Heart right ventricle (tissue), 16 donors: Measurements from ENCODE around the gene MTA3. TPM values are rescaled to one million over a fixed set of nuclear protein-coding genes. Genes with fewer than 3 reads are reported as not detected.
A peak's percentile ranks its signal among the peaks of the same experiment; 100 is the strongest.

ENCODE experiments used
- ATAC-seq, 8 donors: fragments of 200-7000 bp; cut with Tn5 transposase; one replicate each; pipeline ENCODE4 v1.9.1; 2020; ENCODE audit warnings: mild to moderate bottlenecking in 8 of 8, moderate library complexity in 8 of 8, moderate number of reproducible peaks in 1 of 8
- DNase-seq, 2 donors: peaks; one replicate each; pipeline ENCODE4 v3.0.0-alpha.2; 2020
- H3K27ac ChIP-seq, 10 donors: fragments of 200-600 bp; sonication (generic) in 2 of 10; one replicate each; pipeline versions ENCODE4 v1.5.0 to v1.8.0; 2020 to 2022; ENCODE audit warnings: mild to moderate bottlenecking in 3 of 10
- H3K27me3 ChIP-seq, 7 donors: fragments of 200-600 bp; one replicate each; pipeline ENCODE4 v1.8.0; 2021 to 2022; ENCODE audit warnings: mild to moderate bottlenecking in 2 of 7
- H3K36me3 ChIP-seq, 9 donors: fragments of 200-600 bp; sonication (generic) in 1 of 9; one replicate each; pipeline versions ENCODE4 v1.5.0 to v1.8.0; 2020 to 2022; ENCODE audit warnings: mild to moderate bottlenecking in 2 of 9
- H3K4me1 ChIP-seq, 9 donors: fragments of 200-600 bp; sonication (generic) in 1 of 9; one replicate each; pipeline versions ENCODE4 v1.5.0 to v1.8.0; 2020 to 2022; ENCODE audit warnings: mild to moderate bottlenecking in 4 of 9
- H3K4me3 ChIP-seq, 10 donors: fragments of 200-600 bp; sonication (generic) in 2 of 10; one replicate each; pipeline versions ENCODE4 v1.5.0 to v1.8.0; 2020 to 2022; ENCODE audit warnings: mild to moderate bottlenecking in 7 of 10, moderate library complexity in 2 of 10
- H3K9me3 ChIP-seq, 11 donors: fragments of 200-600 bp in 10 of 11; sonication (generic) in 2 of 11; one replicate each; pipeline versions ENCODE4 v1.5.0 to v1.8.0; 2013 to 2022; ENCODE audit warnings: mild to moderate bottlenecking in 2 of 11, control low read depth in 1 of 11, moderate library complexity in 1 of 11
- CTCF ChIP-seq, 9 donors: fragments of 200-600 bp; sonication (generic) in 2 of 9; IDR thresholded peaks; one replicate each; pipeline versions ENCODE4 v1.5.0 to v1.8.0; 2021 to 2022; ENCODE audit warnings: antibody characterized with exemption in 9 of 9, mild to moderate bottlenecking in 5 of 9, moderate library complexity in 1 of 9
- WGBS, 2 donors: extraction: QIAGEN DNeasy Blood & Tissue Kit; methylation state at CpG; one replicate each; pipeline ENCODE4 v1.1.7; 2013; ENCODE audit warnings: inconsistent platforms in 1 of 2; 5-methylcytosine and 5-hydroxymethylcytosine counted together
- intact Hi-C, 10 donors: fragments of 100-400 bp; cut with DNase I; formaldehyde crosslinking; loops; one replicate each; pipeline versions ENCODE4 v1.11.1 to v1.14.2; 2022
- polyA plus RNA-seq, 2 donors: library from polyadenylated mRNA; stranded (reverse); fragments of 200-250 nt; gene quantifications; one replicate each; pipeline ENCODE4 v1.2.3, GENCODE V29; 2013
- total RNA-seq, 10 donors: library from RNA; stranded (reverse); fragmentation: NEBNext Ultra II Directional in 3 of 10; extraction: Animal tissue kit (Norgen Biotek cat#: 25700) in 3 of 10; gene quantifications; one replicate each; pipeline versions ENCODE4 v1.2.1 to v1.2.4, GENCODE V29; 2021 to 2023
- donor health status: Arrhythmogenic right ventricular cardiomyopathy.
- donor health status: ischemic (EF 13 %, LVEDD 7.1; RV severe dilation, severe dysfunction).
- donor health status: healthy with polysubstance abuse.
- donor health status: DM: no; HTN: yes; CAD: no.
- donor health status: DM: no; HTN: no; CAD: no.
- donor health status: ischemic (EF 25% LVEDD 6.9; RV normal size, moderate dysfunction).
- donor health status: ischemic (EF 25% LVEDD 5.7; RV mildly dilated, moderate dysfunction).
- donor health status: healthy.
- donor health status: DM: yes; HTN: yes; CAD: no.
- donor health status: Ischemic cardiomyopathy.
- donor health status: ischemic (EF 35%, LVEDD 5.7; RV mildly dilated, moderate dysfunction).
- donor health status: nonischemic (EF 11% LVEDD 7.7; RV severe dilation, severe dysfunction).
- donor health status: DM: yes; HTN: yes; CAD: no.
- donor health status: PGD.
- donor health status: ischemic (EF 29% LVEDD 5.4; RV normal size, mild dysfunction).
- donor health status: nonischemic (EF 23%, LVEDD 6.1; RV moderate dilation, normal function).

Gene MTA3
- total and polyA plus RNA-seq, 12 donors, result 11.2 to 29.4 (median 21.9) TPM

GRCh38 chr2:42797281-42797680 is 228.8 kb downstream of the MTA3 start:
- Histone ChIP-seq H3K9me3 (no peaks in the 10 kb centered on the region), H3K27me3 (peaks cover 0 to 9% (median 5%) of the 10 kb centered on the region in 7 donors), H3K4me3 (no peak overlapping the region), H3K4me1 (peaks cover 0 to 33% (median 7%) of the 10 kb centered on the region in 9 donors), H3K27ac (peak overlapping the region in 2 of 10 donors; percentile 48 to 65), H3K36me3 (no peaks in the 10 kb centered on the region)
- DNase-seq (no peak), ATAC-seq (no peak)
- no peak for TF ChIP-seq CTCF (IDR thresholded peaks at IDR 0.05)
- 75 to 78% methylated on average over 6 of the region's 6 CpGs for WGBS, 2 donors
- intact Hi-C loops, result no loop called here

GRCh38 chr2:42799881-42800280 is 231.4 kb downstream of the MTA3 start:
- intact Hi-C loops, result no loop called here
- H3K9me3 ChIP-seq, result no peaks in the 10 kb centered on the region

GRCh38 chr2:42800461-42800962 is 232.1 kb downstream of the MTA3 start:
- H3K27ac ChIP-seq, result no peak overlapping the region
- intact Hi-C loops, result no loop called here

More at GRCh38 chr2:42799881-42800280, 231.4 kb downstream of the MTA3 start:
- Histone ChIP-seq H3K4me3 (no peak overlapping the region), H3K27me3 (no peaks in the 10 kb centered on the region), H3K36me3 (no peaks in the 10 kb centered on the region), H3K27ac (no peak overlapping the region), H3K4me1 (peaks cover 0 to 25% (median 0%) of the 10 kb centered on the region in 9 donors)
- no peak for DNase-seq
- 67 to 93% methylated on average over 4 of the region's 4 CpGs for WGBS, 2 donors
- no peak for ATAC-seq
- TF ChIP-seq CTCF (IDR thresholded peaks at IDR 0.05), result no peak

GRCh38 chr2:42800981-42801380 is 232.5 kb downstream of the MTA3 start:
- DNase-seq, result no peak
- ATAC-seq, result peak in 1 of 8 donors; percentile 10
- H3K36me3 ChIP-seq, result no peaks in the 10 kb centered on the region
- intact Hi-C loops, result no loop called here
- WGBS, 2 donors, result 73 to 76% methylated on average over 2 of the region's 2 CpGs
- no peaks in the 10 kb centered on the region for H3K9me3 ChIP-seq
- no peak overlapping the region for H3K27ac ChIP-seq
- peaks cover 0 to 22% (median 0%) of the 10 kb centered on the region in 9 donors for H3K4me1 ChIP-seq
- no peak for TF ChIP-seq CTCF (IDR thresholded peaks at IDR 0.05)
- no peak overlapping the region for H3K4me3 ChIP-seq
- no peaks in the 10 kb centered on the region for H3K27me3 ChIP-seq

More at GRCh38 chr2:42800461-42800962, 232.1 kb downstream of the MTA3 start:
- DNase-seq (no peak), ATAC-seq (no peak)
- WGBS, 2 donors, result 93 to 95% methylated on average over 4 of the region's 4 CpGs
- no peak for TF ChIP-seq CTCF (IDR thresholded peaks at IDR 0.05)
- Histone ChIP-seq H3K27me3 (no peaks in the 10 kb centered on the region), H3K36me3 (no peaks in the 10 kb centered on the region), H3K9me3 (no peaks in the 10 kb centered on the region), H3K4me3 (no peak overlapping the region), H3K4me1 (peaks cover 0 to 26% (median 0%) of the 10 kb centered on the region in 9 donors)
